HEK293T (cell line): ENCODE data around the gene ATP1B3.

ENCODE experiments used
- BHLHE40 ChIP-seq: fragments of 450-650 bp; IDR thresholded peaks from 2 replicates; pipeline ENCODE4 v1.6.1; 2016; ENCODE audit warnings: mild to moderate bottlenecking, moderate library complexity, borderline replicate concordance
- CTBP1 ChIP-seq: fragments of 450-650 bp; IDR thresholded peaks from 2 replicates; pipeline ENCODE4 v1.6.1; 2016; ENCODE audit warnings: borderline replicate concordance
- ELF4 ChIP-seq: fragments of 450-650 bp; IDR thresholded peaks from 2 replicates; pipeline ENCODE4 v1.6.1; 2017; ENCODE audit warnings: antibody characterized with exemption
- L3MBTL2 ChIP-seq: fragments of 450-650 bp; conservative IDR thresholded peaks from 2 replicates; pipeline ENCODE4 v1.6.1; 2016; ENCODE audit warnings: mild to moderate bottlenecking
- LEF1 ChIP-seq: fragments of 450-650 bp; IDR thresholded peaks from 2 replicates; pipeline ENCODE4 v1.6.1; 2017; ENCODE audit warnings: mild to moderate bottlenecking, borderline replicate concordance
- NFRKB ChIP-seq: fragments of 450-650 bp; IDR thresholded peaks from 2 replicates; pipeline ENCODE4 v1.6.1; 2016; ENCODE audit warnings: mild to moderate bottlenecking, moderate library complexity
- SP1 ChIP-seq: fragments of 450-650 bp; IDR thresholded peaks from 2 replicates; pipeline ENCODE4 v1.6.1; 2017
- SUZ12 ChIP-seq: fragments of 450-650 bp; IDR thresholded peaks from 2 replicates; pipeline ENCODE4 v1.6.1; 2016; ENCODE audit warnings: mild to moderate bottlenecking
- TARDBP ChIP-seq: fragments of 450-650 bp; IDR thresholded peaks from 2 replicates; pipeline ENCODE4 v1.6.1; 2016
- ZNF384 ChIP-seq: fragments of 450-650 bp; IDR thresholded peaks from 2 replicates; pipeline ENCODE4 v1.6.1; 2016

DNA sequence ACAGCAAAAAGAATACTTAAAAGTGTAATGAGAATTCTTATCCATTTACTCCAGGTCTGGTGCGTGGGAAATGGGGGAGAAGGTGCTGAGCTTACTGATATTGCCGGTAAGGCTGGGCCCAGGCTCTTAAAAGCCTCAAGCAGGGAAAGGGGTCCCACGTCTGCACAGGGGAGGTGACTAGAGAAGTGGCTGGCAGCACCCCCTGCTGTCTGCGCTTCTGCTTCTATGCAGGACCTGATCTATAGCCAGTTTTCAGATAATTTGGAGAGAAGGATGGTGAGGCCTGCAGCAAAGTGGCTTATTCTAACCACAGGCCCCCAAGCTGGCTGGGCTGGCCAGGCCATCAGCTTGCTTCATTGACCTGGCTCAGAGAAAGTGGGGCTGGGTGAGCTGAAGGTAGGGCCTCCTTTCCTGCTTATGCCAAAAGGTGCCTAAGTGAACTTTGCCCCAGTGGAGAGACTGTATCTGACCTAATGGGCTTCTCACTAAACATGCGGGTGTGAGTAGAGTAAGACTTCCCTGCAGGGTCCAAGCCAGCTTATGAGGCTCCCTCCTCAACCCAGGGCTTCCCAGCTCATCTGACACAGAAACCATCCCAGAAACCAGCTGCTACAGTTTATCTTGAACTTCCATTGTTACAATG is 30.9 kb upstream of the ATP1B3 start:
- TF ChIP-seq ELF4, result no peak
- no peak for TF ChIP-seq SUZ12
- no peak for TF ChIP-seq NFRKB
- TF ChIP-seq L3MBTL2, result no peak
- no peak for TF ChIP-seq LEF1
- no peak for TF ChIP-seq BHLHE40
- TF ChIP-seq TARDBP, result no peak
- no peak for TF ChIP-seq ZNF384
- no peak for TF ChIP-seq SP1
- TF ChIP-seq CTBP1, result no peak
